Measurements from ENCODE around the gene HBG1. TPM values are rescaled to one million over a fixed set of nuclear protein-coding genes. Genes with fewer than 3 reads are reported as not detected.

The HBG1 gene
- total RNA-seq, 1 experiment from 2014 or later, result not detected

- no TSS peak for BruUV-seq (replicated peaks)
- H3K4me2 ChIP-seq (ENCODE audit: low read length), result no peak overlapping the region
- ATAC-seq (no peak), DNase-seq (no peak)
- no peaks in the 10 kb centered on the region for H4K20me1 ChIP-seq (ENCODE audit: low read length)
- intact Hi-C loops (cut with micrococcal nuclease), result no loop called here
- no peaks in the 10 kb centered on the region for H3K36me3 ChIP-seq (ENCODE audit: low read depth, low read length)
- no peak overlapping the region for H2AFZ ChIP-seq (ENCODE audit: low read length)
- H3K9me3 ChIP-seq (ENCODE audit: low read length), result no peaks in the 10 kb centered on the region
- H3K4me3 ChIP-seq (ENCODE audit: low read length), result no peak overlapping the region
- H3F3A ChIP-seq (ENCODE audit: low read length, unreplicated experiment), result no peaks in the 10 kb centered on the region
- no peaks in the 10 kb centered on the region for H3K9me2 ChIP-seq (replicated peaks; ENCODE audit: low read length)
- no peaks in the 10 kb centered on the region for H3K79me2 ChIP-seq (ENCODE audit: low read length)
- no peak overlapping the region for H3K9ac ChIP-seq (ENCODE audit: low read length)
- TF ChIP-seq EZH2 (IDR thresholded peaks at IDR 0.05; ENCODE audit: low read length, unreplicated experiment) (no peak), EZH2phosphoT487 (IDR thresholded peaks at IDR 0.05; ENCODE audit: borderline replicate concordance, low read length) (no peak)
- TF ChIP-seq, protein P1, sequence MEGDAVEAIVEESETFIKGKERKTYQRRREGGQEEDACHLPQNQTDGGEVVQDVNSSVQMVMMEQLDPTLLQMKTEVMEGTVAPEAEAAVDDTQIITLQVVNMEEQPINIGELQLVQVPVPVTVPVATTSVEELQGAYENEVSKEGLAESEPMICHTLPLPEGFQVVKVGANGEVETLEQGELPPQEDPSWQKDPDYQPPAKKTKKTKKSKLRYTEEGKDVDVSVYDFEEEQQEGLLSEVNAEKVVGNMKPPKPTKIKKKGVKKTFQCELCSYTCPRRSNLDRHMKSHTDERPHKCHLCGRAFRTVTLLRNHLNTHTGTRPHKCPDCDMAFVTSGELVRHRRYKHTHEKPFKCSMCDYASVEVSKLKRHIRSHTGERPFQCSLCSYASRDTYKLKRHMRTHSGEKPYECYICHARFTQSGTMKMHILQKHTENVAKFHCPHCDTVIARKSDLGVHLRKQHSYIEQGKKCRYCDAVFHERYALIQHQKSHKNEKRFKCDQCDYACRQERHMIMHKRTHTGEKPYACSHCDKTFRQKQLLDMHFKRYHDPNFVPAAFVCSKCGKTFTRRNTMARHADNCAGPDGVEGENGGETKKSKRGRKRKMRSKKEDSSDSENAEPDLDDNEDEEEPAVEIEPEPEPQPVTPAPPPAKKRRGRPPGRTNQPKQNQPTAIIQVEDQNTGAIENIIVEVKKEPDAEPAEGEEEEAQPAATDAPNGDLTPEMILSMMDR (conservative IDR thresholded peaks at IDR 0.05; ENCODE audit: low read depth, low read length), result no peak
- H3K27ac ChIP-seq (ENCODE audit: low read length), result no peak overlapping the region
- CTCF ChIA-PET, result no interaction called here
- no peaks in the 10 kb centered on the region for H3K27me3 ChIP-seq (ENCODE audit: low read length)
- POLR2A ChIA-PET (ENCODE audit: unreplicated experiment), result no interaction called here
- H3K4me1 ChIP-seq (ENCODE audit: insufficient read depth, low read length), result no peaks in the 10 kb centered on the region
These were observed 17.0 kb upstream of the HBG1 start for GRCh38 chr11:5266609-5267008.

- Histone ChIP-seq H2AFZ (ENCODE audit: low read length) (no peak overlapping the region), H3K27me3 (ENCODE audit: low read length) (no peaks in the 10 kb centered on the region), H3F3A (ENCODE audit: low read length, unreplicated experiment) (no peaks in the 10 kb centered on the region), H3K4me1 (ENCODE audit: insufficient read depth, low read length) (no peaks in the 10 kb centered on the region), H3K36me3 (ENCODE audit: low read depth, low read length) (no peaks in the 10 kb centered on the region), H3K9me2 (replicated peaks; ENCODE audit: low read length) (no peaks in the 10 kb centered on the region), H3K79me2 (ENCODE audit: low read length) (no peaks in the 10 kb centered on the region), H4K20me1 (ENCODE audit: low read length) (no peaks in the 10 kb centered on the region), H3K27ac (ENCODE audit: low read length) (no peak overlapping the region), H3K4me2 (ENCODE audit: low read length) (no peak overlapping the region), H3K9ac (ENCODE audit: low read length) (no peak overlapping the region), H3K9me3 (ENCODE audit: low read length) (no peaks in the 10 kb centered on the region), H3K4me3 (ENCODE audit: low read length) (no peak overlapping the region)
- ChIA-PET CTCF (no interaction called here), POLR2A (ENCODE audit: unreplicated experiment) (no interaction called here)
- intact Hi-C loops (cut with micrococcal nuclease), result no loop called here
- no peak for ATAC-seq
- TF ChIP-seq, protein P1 (conservative IDR thresholded peaks at IDR 0.05; ENCODE audit: low read depth, low read length), result no peak
- no peak for TF ChIP-seq EZH2 (IDR thresholded peaks at IDR 0.05; ENCODE audit: low read length, unreplicated experiment)
- no peak for TF ChIP-seq EZH2phosphoT487 (IDR thresholded peaks at IDR 0.05; ENCODE audit: borderline replicate concordance, low read length)
- no TSS peak for BruUV-seq (replicated peaks)
- DNase-seq, result no peak
These were observed 16.2 kb upstream of the HBG1 start for GRCh38 chr11:5265832-5266231.

- no peak for ATAC-seq
- DNase-seq, result no peak
- intact Hi-C loops (cut with micrococcal nuclease), result no loop called here
- H3F3A ChIP-seq (ENCODE audit: low read length, unreplicated experiment), result no peaks in the 10 kb centered on the region
- no peak overlapping the region for H3K27ac ChIP-seq (ENCODE audit: low read length)
- ChIA-PET CTCF (no interaction called here), POLR2A (ENCODE audit: unreplicated experiment) (no interaction called here)
- no peak overlapping the region for H3K9ac ChIP-seq (ENCODE audit: low read length)
- H2AFZ ChIP-seq (ENCODE audit: low read length), result no peak overlapping the region
- no peaks in the 10 kb centered on the region for H3K9me2 ChIP-seq (replicated peaks; ENCODE audit: low read length)
- H3K79me2 ChIP-seq (ENCODE audit: low read length), result no peaks in the 10 kb centered on the region
- TF ChIP-seq EZH2 (IDR thresholded peaks at IDR 0.05; ENCODE audit: low read length, unreplicated experiment), result no peak
- no peak for TF ChIP-seq EZH2phosphoT487 (IDR thresholded peaks at IDR 0.05; ENCODE audit: borderline replicate concordance, low read length)
- TF ChIP-seq, protein P1 (conservative IDR thresholded peaks at IDR 0.05; ENCODE audit: low read depth, low read length), result no peak
- no peaks in the 10 kb centered on the region for H3K9me3 ChIP-seq (ENCODE audit: low read length)
- H3K27me3 ChIP-seq (ENCODE audit: low read length), result no peaks in the 10 kb centered on the region
- BruUV-seq (replicated peaks), result no TSS peak
- H3K36me3 ChIP-seq (ENCODE audit: low read depth, low read length), result no peaks in the 10 kb centered on the region
- H3K4me1 ChIP-seq (ENCODE audit: insufficient read depth, low read length), result no peaks in the 10 kb centered on the region
- H3K4me2 ChIP-seq (ENCODE audit: low read length), result no peak overlapping the region
- no peak overlapping the region for H3K4me3 ChIP-seq (ENCODE audit: low read length)
- H4K20me1 ChIP-seq (ENCODE audit: low read length), result no peaks in the 10 kb centered on the region
These were observed 9.0 kb upstream of the HBG1 start for GRCh38 chr11:5258543-5259262.
